H9 (cell line): ENCODE measurements around the gene DCXR. TPM values are rescaled to one million over a fixed set of nuclear protein-coding genes. Genes with fewer than 3 reads are reported as not detected.

ENCODE experiments used
- DNase-seq: peaks from one replicate; pipeline ENCODE4 v3.0.0-alpha.2; 2017
- H2AFZ ChIP-seq: one replicate; pipeline ENCODE4 v1.6.1; 2013; ENCODE audit warnings: mild to moderate bottlenecking, low read length, control low read depth, moderate library complexity
- H2AK5ac ChIP-seq: 2 replicates; pipeline ENCODE4 v1.6.1; 2013; ENCODE audit warnings: low read length, control low read depth, mixed read lengths; ENCODE audit not compliant: insufficient read length
- H2BK120ac ChIP-seq: one replicate; pipeline ENCODE4 v1.6.1; 2013; ENCODE audit warnings: low read depth, mild to moderate bottlenecking, low read length, control low read depth, inconsistent platforms; ENCODE audit not compliant: poor library complexity, severe bottlenecking
- H2BK12ac ChIP-seq: 2 replicates; pipeline ENCODE4 v1.6.1; 2013; ENCODE audit warnings: low read length, control low read depth, mixed read lengths, low read depth; ENCODE audit not compliant: insufficient read length
- H2BK15ac ChIP-seq: 2 replicates; pipeline ENCODE4 v1.6.1; 2013; ENCODE audit warnings: low read depth, low read length, control low read depth
- H2BK20ac ChIP-seq: one replicate; pipeline ENCODE4 v1.6.1; 2013; ENCODE audit warnings: low read depth, mild to moderate bottlenecking, low read length, control low read depth, inconsistent platforms; ENCODE audit not compliant: poor library complexity, severe bottlenecking
- H2BK5ac ChIP-seq: 2 replicates; pipeline ENCODE4 v1.6.1; 2013; ENCODE audit warnings: low read length, control low read depth, mixed read lengths; ENCODE audit not compliant: insufficient read length
- H3K14ac ChIP-seq: 2 replicates; pipeline ENCODE4 v1.6.1; 2013; ENCODE audit warnings: low read length, control low read depth; ENCODE audit not compliant: insufficient read depth
- H3K18ac ChIP-seq: 2 replicates; pipeline ENCODE4 v1.6.1; 2013; ENCODE audit warnings: low read depth, mild to moderate bottlenecking, mixed read lengths, low read length, control low read depth; ENCODE audit not compliant: insufficient read length
- H3K23ac ChIP-seq: 2 replicates; pipeline ENCODE4 v1.6.1; 2013; ENCODE audit warnings: low read length, control low read depth, mixed read lengths, low read depth; ENCODE audit not compliant: insufficient read length
- H3K23me2 ChIP-seq: 2 replicates; pipeline ENCODE4 v1.6.1; 2013; ENCODE audit warnings: low read depth, mild to moderate bottlenecking, mixed read lengths, low read length, control low read depth; ENCODE audit not compliant: insufficient read length, poor library complexity, severe bottlenecking
- H3K27ac ChIP-seq: 2 replicates; pipeline ENCODE4 v1.5.1; 2013; ENCODE audit warnings: low read length, control low read depth, mixed read lengths, low read depth; ENCODE audit not compliant: insufficient read length
- H3K27me3 ChIP-seq: 2 replicates; pipeline ENCODE4 v1.6.1; 2013; ENCODE audit warnings: low read length, control low read depth, inconsistent platforms; ENCODE audit not compliant: insufficient read depth
- H3K4ac ChIP-seq: 2 replicates; pipeline ENCODE4 v1.6.1; 2013; ENCODE audit warnings: low read depth, mild to moderate bottlenecking, control low read depth, inconsistent platforms, low read length, moderate library complexity
- H3K4me1 ChIP-seq: 2 replicates; pipeline ENCODE4 v1.6.1; 2013; ENCODE audit warnings: low read length, control low read depth, inconsistent platforms; ENCODE audit not compliant: insufficient read depth
- H3K4me2 ChIP-seq: 2 replicates; pipeline ENCODE4 v1.6.1; 2013; ENCODE audit warnings: low read length, control low read depth, mixed read lengths; ENCODE audit not compliant: insufficient read length, insufficient read depth
- H3K56ac ChIP-seq: 2 replicates; pipeline ENCODE4 v1.6.1; 2013; ENCODE audit warnings: low read depth, mild to moderate bottlenecking, mixed read lengths, low read length, control low read depth; ENCODE audit not compliant: insufficient read length
- H3K79me1 ChIP-seq: 2 replicates; pipeline ENCODE4 v1.6.1; 2013; ENCODE audit warnings: low read depth, mild to moderate bottlenecking, moderate library complexity, low read length, control low read depth, inconsistent platforms; ENCODE audit not compliant: insufficient read depth, poor library complexity, severe bottlenecking
- H3K79me2 ChIP-seq: 2 replicates; pipeline ENCODE4 v1.6.1; 2013; ENCODE audit warnings: low read length, control low read depth, inconsistent platforms; ENCODE audit not compliant: insufficient read depth
- H3K9ac ChIP-seq: 2 replicates; pipeline ENCODE4 v1.6.1; 2013; ENCODE audit warnings: low read length, control low read depth, mixed read lengths; ENCODE audit not compliant: insufficient read length; ENCODE audit errors: extremely low read depth
- H3K9me3 ChIP-seq: one replicate; pipeline ENCODE4 v1.6.1; 2013; ENCODE audit warnings: low read depth, low read length, inconsistent platforms; ENCODE audit not compliant: control insufficient read depth
- H3T11ph ChIP-seq: one replicate; pipeline ENCODE4 v1.6.1; 2013; ENCODE audit warnings: mild to moderate bottlenecking, low read length, control low read depth, inconsistent platforms
- H4K20me1 ChIP-seq: one replicate; pipeline ENCODE4 v1.6.1; 2013; ENCODE audit not compliant: control insufficient read depth, insufficient read length, insufficient read depth
- H4K5ac ChIP-seq: 2 replicates; pipeline ENCODE4 v1.6.1; 2013; ENCODE audit warnings: low read depth, mild to moderate bottlenecking, mixed read lengths, low read length, control low read depth; ENCODE audit not compliant: insufficient read length
- H4K8ac ChIP-seq: replicated peaks from 2 replicates; pipeline ENCODE4 v1.6.1; 2013; ENCODE audit warnings: low read length, control low read depth, mixed read lengths, low read depth; ENCODE audit not compliant: insufficient read length
- H4K91ac ChIP-seq: 2 replicates; pipeline ENCODE4 v1.6.1; 2013; ENCODE audit warnings: low read depth, mild to moderate bottlenecking, moderate library complexity, mixed read lengths, low read length, control low read depth; ENCODE audit not compliant: insufficient read length
- H3K27ac Mint-ChIP-seq, 3 experiments: 2 replicates in 2 of 3; 3 replicates in 1 of 3; pipeline ENCODE4 v1.8.0; 2020 to 2021; ENCODE audit warnings: mixed read lengths in 3 of 3, mild to moderate bottlenecking in 1 of 3, moderate library complexity in 1 of 3
- H3K27me3 Mint-ChIP-seq: 2 replicates; pipeline ENCODE4 v1.8.0; 2021; ENCODE audit warnings: low read depth, mild to moderate bottlenecking, moderate library complexity, mixed read lengths
- H3K36me3 Mint-ChIP-seq, 3 experiments: 2 replicates in 2 of 3; 3 replicates in 1 of 3; pipeline ENCODE4 v1.8.0; 2020 to 2021; ENCODE audit warnings: low read depth in 3 of 3, mixed read lengths in 3 of 3; ENCODE audit not compliant: insufficient read depth in 1 of 3
- H3K4me1 Mint-ChIP-seq, 2 experiments: 2 replicates each; pipeline ENCODE4 v1.8.0; 2020; ENCODE audit warnings: mixed read lengths in 2 of 2
- H3K4me3 Mint-ChIP-seq, 2 experiments: 2 replicates in 1 of 2; 3 replicates in 1 of 2; pipeline ENCODE4 v1.8.0; 2020 to 2021; ENCODE audit warnings: mild to moderate bottlenecking in 2 of 2, mixed read lengths in 2 of 2, moderate library complexity in 1 of 2
- H3K9me3 Mint-ChIP-seq, 2 experiments: 2 replicates in 1 of 2; 3 replicates in 1 of 2; pipeline ENCODE4 v1.8.0; 2020; ENCODE audit warnings: mild to moderate bottlenecking in 2 of 2, mixed read lengths in 2 of 2, moderate library complexity in 1 of 2
- WGBS: extraction: QIAGEN DNeasy Blood & Tissue Kit; methylation state at CpG from one replicate; pipeline ENCODE4 v1.1.7; 2013; ENCODE audit warnings: missing lambda C conversion rate, low lambda C conversion rate, mixed read lengths; ENCODE audit not compliant: insufficient read length; ENCODE audit errors: extremely low coverage; 5-methylcytosine and 5-hydroxymethylcytosine counted together
- total RNA-seq: library from RNA; stranded (reverse); gene quantifications from 2 replicates; pipeline ENCODE4 v1.2.1, GENCODE V29; 2021
- TF ChIP-seq, protein P1 (sequence below): fragments of 200-600 bp; sonication (generic); conservative IDR thresholded peaks from 3 replicates; pipeline ENCODE4 v1.8.0; 2021; ENCODE audit warnings: antibody characterized with exemption, mild to moderate bottlenecking

Gene DCXR
- total RNA-seq, 1 experiment from 2014 or later = 93.6 TPM

DNA sequence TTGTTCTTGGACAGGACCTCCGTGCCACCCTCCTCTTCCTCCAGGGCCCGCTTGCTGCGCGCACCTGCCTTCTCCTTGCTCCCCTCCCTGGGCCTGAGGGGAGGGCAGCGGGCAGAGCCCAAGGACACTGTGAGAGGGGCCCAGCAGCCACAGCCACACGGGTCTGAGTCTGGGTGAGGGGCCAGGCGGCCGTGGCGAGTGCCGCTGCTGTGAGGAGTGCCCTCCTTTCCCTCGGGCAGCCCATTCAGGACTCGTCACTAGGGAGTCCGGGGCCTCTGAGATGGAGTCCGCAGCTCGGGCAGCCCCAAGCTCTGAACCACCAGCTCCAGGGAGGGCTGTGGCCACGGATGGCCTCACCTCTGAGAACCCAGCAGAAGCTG lies 22.5 kb upstream of the DCXR start:
- Histone ChIP-seq H3K9me3 (no peaks in the 10 kb centered on the region), H4K20me1 (peaks cover 3% of the 10 kb centered on the region), H3K27ac (no peak overlapping the region), H2BK15ac (no peak overlapping the region), H2AK5ac (no peak overlapping the region), H4K91ac (no peak overlapping the region), H3K56ac (no peak overlapping the region), H3K18ac (no peak overlapping the region), H2BK5ac (no peak overlapping the region), H3K4me2 (no peak overlapping the region), H3K79me1 (no peaks in the 10 kb centered on the region), H4K8ac (no peak overlapping the region), H3K23ac (no peak overlapping the region), H2BK20ac (no peak overlapping the region), H3K4me1 (no peaks in the 10 kb centered on the region), H4K5ac (no peak overlapping the region), H2AFZ (no peak overlapping the region), H3K23me2 (peaks cover 6% of the 10 kb centered on the region), H3K4ac (no peak overlapping the region), H2BK120ac (no peak overlapping the region), H3T11ph (no peak overlapping the region), H3K14ac (no peak overlapping the region), H3K27me3 (no peaks in the 10 kb centered on the region), H2BK12ac (no peak overlapping the region), H3K79me2 (no peaks in the 10 kb centered on the region), H3K9ac (no peak overlapping the region)
- WGBS = no CpG with 5 or more reads among the region's 16 CpGs
- no peaks in the 10 kb centered on the region for H3K9me3 Mint-ChIP-seq
- H3K27me3 Mint-ChIP-seq = no peaks in the 10 kb centered on the region
- H3K4me3 Mint-ChIP-seq = no peak overlapping the region
- no peaks in the 10 kb centered on the region for H3K4me1 Mint-ChIP-seq
- H3K27ac Mint-ChIP-seq = no peak overlapping the region
- TF ChIP-seq, protein P1, sequence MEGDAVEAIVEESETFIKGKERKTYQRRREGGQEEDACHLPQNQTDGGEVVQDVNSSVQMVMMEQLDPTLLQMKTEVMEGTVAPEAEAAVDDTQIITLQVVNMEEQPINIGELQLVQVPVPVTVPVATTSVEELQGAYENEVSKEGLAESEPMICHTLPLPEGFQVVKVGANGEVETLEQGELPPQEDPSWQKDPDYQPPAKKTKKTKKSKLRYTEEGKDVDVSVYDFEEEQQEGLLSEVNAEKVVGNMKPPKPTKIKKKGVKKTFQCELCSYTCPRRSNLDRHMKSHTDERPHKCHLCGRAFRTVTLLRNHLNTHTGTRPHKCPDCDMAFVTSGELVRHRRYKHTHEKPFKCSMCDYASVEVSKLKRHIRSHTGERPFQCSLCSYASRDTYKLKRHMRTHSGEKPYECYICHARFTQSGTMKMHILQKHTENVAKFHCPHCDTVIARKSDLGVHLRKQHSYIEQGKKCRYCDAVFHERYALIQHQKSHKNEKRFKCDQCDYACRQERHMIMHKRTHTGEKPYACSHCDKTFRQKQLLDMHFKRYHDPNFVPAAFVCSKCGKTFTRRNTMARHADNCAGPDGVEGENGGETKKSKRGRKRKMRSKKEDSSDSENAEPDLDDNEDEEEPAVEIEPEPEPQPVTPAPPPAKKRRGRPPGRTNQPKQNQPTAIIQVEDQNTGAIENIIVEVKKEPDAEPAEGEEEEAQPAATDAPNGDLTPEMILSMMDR = no peak
- DNase-seq = no peak
- peaks cover 4 to 38% (median 38%) of the 10 kb centered on the region in 3 experiments for H3K36me3 Mint-ChIP-seq
